ENCODE measurements around the gene MAPKAPK5.
A peak's percentile ranks its signal among the peaks of the same experiment; 100 is the strongest.
"Not testable (repeated sequence)": the region's sequence is repeated elsewhere in the genome, so short reads cannot be mapped to it uniquely, and the experiment has no call there.

The MAPKAPK5 gene

DNA sequence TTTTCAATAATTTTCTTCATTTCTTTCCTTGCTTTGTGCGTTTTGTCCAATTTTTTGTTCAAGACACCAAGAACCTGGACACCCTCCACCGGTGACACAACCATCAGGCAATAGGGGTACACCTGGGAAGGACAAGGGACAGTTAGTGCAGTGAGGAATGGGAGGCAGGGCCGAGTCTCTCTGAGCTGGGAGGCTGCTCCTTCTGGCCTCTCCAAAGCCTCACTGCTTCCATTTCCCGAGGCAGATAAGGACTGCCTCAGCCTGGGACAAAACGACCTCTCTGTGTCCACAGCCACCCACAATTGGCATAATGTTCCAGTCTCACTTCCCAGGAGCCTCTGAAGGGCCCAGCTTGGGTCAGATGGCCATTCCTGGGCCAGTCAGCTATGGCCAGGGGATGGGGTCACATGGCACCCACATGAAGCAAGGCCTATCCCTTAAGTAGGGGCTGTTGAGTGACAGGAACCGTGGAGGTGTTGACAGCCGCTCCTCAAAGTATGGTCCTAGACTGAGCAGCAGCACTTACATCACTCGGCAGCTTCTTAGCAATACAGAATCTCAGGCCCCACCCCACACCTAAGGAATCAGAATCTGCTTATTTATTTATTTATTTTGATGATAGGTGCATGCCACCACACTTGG, 13.6 kb upstream of the MAPKAPK5 start:
- no peak overlapping the region for H3K9ac ChIP-seq (ENCODE audit: low read depth, low read length)
- no peaks in the 10 kb centered on the region for H3K27me3 ChIP-seq (ENCODE audit: control insufficient read depth, insufficient read depth, low read length)
- no peak overlapping the region for H3K4me3 ChIP-seq (ENCODE audit: low read depth, low read length)
- no peaks in the 10 kb centered on the region; the same call in 1 of the 2 replicates for H3K4me1 ChIP-seq (ENCODE audit: control insufficient read depth, insufficient read depth, low read length)
- H3K36me3 ChIP-seq (ENCODE audit: control insufficient read depth, insufficient read depth, low read length) = no peaks in the 10 kb centered on the region
- H3K27ac ChIP-seq (ENCODE audit: low read depth, low read length) = no peak overlapping the region
- H3K9me3 ChIP-seq (ENCODE audit: control insufficient read depth, insufficient read depth, low read length) = no peaks in the 10 kb centered on the region

DNA sequence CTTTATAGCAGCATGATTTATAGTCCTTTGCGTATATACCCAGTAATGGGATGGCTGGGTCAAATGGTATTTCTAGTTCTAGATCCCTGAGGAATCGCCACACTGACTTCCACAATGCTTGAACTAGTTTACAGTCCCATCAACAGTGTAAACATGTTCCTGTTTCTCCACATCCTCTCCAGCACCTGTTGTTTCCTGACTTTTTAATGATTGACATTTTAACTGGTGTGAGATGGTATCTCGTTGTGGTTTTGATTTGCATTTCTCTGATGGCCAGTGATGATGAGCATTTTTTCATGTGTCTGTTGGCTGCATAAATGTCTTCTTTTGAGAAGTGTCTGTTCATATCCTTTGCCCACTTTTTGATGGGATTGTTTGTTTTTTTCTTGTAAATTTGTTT, 12.4 kb upstream of the MAPKAPK5 start:
- H3K9ac ChIP-seq (ENCODE audit: low read depth, low read length); H3K27me3 ChIP-seq (ENCODE audit: control insufficient read depth, insufficient read depth, low read length); H3K4me1 ChIP-seq (ENCODE audit: control insufficient read depth, insufficient read depth, low read length); H3K27ac ChIP-seq (ENCODE audit: low read depth, low read length); H3K4me3 ChIP-seq (ENCODE audit: low read depth, low read length); H3K9me3 ChIP-seq (ENCODE audit: control insufficient read depth, insufficient read depth, low read length); H3K36me3 ChIP-seq (ENCODE audit: control insufficient read depth, insufficient read depth, low read length): not testable (repeated sequence)

DNA sequence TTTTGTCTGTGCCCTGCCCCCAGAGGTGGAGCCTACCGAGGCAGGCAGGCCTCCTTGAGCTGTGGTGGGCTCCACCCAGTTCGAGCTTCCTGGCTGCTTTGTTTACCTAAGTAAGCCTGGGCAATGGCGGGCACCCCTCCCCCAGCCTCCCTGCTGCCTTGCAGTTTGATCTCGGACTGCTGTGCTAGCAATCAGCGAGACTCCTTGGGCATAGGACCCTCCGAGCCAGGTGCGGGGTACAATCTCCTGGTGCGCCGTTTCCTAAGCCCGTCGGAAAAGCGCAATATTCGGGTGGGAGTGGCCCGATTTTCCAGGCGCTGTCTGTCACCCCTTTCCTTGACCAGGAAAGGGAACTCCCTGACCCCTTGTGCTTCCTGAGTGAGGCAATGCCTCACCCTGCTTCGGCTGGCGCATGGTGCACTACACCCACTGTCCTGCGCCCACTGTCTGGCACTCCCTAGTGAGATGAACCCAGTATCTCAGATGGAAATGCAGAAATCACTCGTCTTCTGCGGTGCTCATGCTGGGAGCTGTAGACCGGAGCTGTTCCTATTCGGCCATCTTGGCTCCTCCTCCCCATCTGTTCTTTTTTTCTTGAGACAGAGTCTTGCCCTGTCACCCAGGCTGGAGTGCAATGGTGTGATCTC, 7.2 kb upstream of the MAPKAPK5 start:
- H3K36me3 ChIP-seq (ENCODE audit: control insufficient read depth, insufficient read depth, low read length); H3K4me3 ChIP-seq (ENCODE audit: low read depth, low read length); H3K27ac ChIP-seq (ENCODE audit: low read depth, low read length); H3K9me3 ChIP-seq (ENCODE audit: control insufficient read depth, insufficient read depth, low read length); H3K4me1 ChIP-seq (ENCODE audit: control insufficient read depth, insufficient read depth, low read length); H3K27me3 ChIP-seq (ENCODE audit: control insufficient read depth, insufficient read depth, low read length); H3K9ac ChIP-seq (ENCODE audit: low read depth, low read length): not testable (repeated sequence)

DNA sequence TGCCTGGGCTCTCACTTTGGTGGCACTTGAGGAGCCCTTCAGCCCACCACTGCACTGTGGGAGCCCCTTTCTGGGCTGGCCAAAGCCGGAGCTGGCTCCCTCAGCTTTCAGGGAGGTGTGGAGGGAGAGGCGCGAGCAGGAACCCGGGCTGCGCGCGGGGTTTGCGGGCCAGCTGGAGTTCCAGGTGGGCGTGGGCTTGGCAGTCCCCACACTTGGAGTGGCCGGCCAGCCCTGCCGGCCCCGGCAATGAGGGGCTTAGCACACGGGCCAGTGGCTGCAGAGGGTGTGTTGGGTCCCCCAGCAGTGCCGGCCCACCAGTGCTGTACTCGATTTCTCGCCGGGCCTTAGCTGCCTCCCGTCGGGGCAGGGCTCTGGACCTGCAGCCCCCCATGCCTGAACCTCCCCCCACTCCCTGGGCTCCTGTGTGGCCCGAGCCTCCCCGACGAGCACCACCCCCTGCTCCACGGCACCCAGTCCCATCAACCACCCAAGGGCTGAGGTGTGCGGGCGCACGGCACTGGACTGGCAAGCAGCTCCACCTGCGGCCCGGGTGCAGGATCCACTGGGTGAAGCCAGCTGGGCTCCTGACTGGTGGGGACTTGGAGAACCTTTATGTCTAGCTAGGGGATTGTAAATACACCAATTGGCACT, 6.4 kb upstream of the MAPKAPK5 start:
- peaks cover 13% of the 10 kb centered on the region for H3K36me3 ChIP-seq (ENCODE audit: control insufficient read depth, insufficient read depth, low read length)
- H3K27ac ChIP-seq (ENCODE audit: low read depth, low read length); H3K4me1 ChIP-seq (ENCODE audit: control insufficient read depth, insufficient read depth, low read length); H3K27me3 ChIP-seq (ENCODE audit: control insufficient read depth, insufficient read depth, low read length); H3K9me3 ChIP-seq (ENCODE audit: control insufficient read depth, insufficient read depth, low read length); H3K9ac ChIP-seq (ENCODE audit: low read depth, low read length); H3K4me3 ChIP-seq (ENCODE audit: low read depth, low read length): not testable (repeated sequence)

DNA sequence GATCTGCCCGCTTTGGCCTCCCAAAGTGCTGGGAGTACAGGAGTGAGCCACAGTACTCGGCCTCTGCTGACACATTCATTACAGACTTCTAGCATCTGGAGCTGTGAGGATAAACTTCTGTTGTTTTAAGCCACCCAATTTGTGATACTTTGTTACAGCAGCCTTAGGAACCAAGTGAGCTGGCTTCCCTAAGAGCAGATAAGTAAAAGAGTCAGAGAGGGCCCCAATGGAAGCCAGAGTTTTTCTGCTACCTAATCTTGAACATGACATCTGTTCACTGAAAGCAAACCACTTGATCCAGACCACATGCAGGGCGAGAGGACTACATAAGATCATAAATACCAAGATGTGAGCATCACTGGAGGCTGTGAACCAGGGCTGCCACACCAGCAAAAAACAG, 3.7 kb upstream of the MAPKAPK5 start:
- Histone ChIP-seq H3K27me3 (ENCODE audit: control insufficient read depth, insufficient read depth, low read length) (no peaks in the 10 kb centered on the region), H3K4me3 (ENCODE audit: low read depth, low read length) (no peak overlapping the region), H3K36me3 (ENCODE audit: control insufficient read depth, insufficient read depth, low read length) (peaks cover 13% of the 10 kb centered on the region), H3K9me3 (ENCODE audit: control insufficient read depth, insufficient read depth, low read length) (no peaks in the 10 kb centered on the region), H3K9ac (ENCODE audit: low read depth, low read length) (no peak overlapping the region), H3K27ac (ENCODE audit: low read depth, low read length) (no peak overlapping the region), H3K4me1 (ENCODE audit: control insufficient read depth, insufficient read depth, low read length) (peaks cover 7% of the 10 kb centered on the region)

DNA sequence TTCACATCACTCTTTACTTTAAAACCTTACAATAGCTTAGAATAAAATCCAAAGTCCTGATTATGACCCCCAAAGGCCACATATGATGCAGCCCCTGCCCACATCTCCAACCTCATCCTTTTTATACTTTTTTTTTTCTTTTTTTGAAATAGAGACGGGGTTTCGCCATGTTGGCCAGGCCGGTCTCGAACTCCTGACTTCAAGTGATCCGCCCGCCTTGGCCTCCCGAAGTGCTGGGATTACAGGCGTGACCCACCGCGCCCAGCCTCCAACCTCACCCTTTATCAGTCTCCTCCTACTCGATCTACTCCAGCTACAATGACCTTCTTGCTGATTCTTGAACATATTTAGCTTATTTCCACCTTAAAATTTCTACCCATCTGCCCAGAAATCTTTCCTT, 1.2 kb upstream of the MAPKAPK5 start:
- Histone ChIP-seq H3K27me3 (ENCODE audit: control insufficient read depth, insufficient read depth, low read length) (no peaks in the 10 kb centered on the region), H3K27ac (ENCODE audit: low read depth, low read length) (no peak overlapping the region), H3K9ac (ENCODE audit: low read depth, low read length) (peak overlapping the region; percentile 99), H3K9me3 (ENCODE audit: control insufficient read depth, insufficient read depth, low read length) (no peaks in the 10 kb centered on the region), H3K4me3 (ENCODE audit: low read depth, low read length) (peak overlapping the region; percentile 96), H3K36me3 (ENCODE audit: control insufficient read depth, insufficient read depth, low read length) (peaks cover 22% of the 10 kb centered on the region), H3K4me1 (ENCODE audit: control insufficient read depth, insufficient read depth, low read length) (peaks cover 9% of the 10 kb centered on the region)

DNA sequence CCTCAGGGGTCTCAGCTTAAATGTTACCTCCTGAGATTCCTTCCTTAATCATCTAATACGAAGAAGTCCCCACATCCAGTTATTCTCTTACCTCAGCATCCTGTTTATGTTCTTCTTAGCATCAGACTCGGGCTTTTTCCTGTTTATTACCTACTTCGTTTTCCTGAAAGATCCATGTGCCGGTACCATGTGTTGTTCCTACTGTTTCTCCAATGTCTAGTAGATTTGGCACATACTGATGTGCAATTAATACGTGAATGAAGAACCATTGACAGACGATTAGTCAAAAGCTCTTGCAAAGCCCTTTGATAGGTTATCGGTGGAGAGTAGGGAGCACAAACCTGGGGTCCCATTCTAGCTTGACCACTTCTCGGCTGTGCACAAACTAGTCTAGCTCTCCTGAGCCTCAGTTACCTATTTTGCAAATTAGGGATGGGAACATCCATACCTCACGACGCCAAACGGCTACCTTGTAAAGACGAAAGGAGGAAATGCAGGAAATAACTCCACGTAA, 735 bp upstream of the MAPKAPK5 start:
- H3K4me3 ChIP-seq (ENCODE audit: low read depth, low read length) = peak overlapping the region; percentile 96
- H3K9me3 ChIP-seq (ENCODE audit: control insufficient read depth, insufficient read depth, low read length) = no peaks in the 10 kb centered on the region
- peaks cover 26% of the 10 kb centered on the region for H3K36me3 ChIP-seq (ENCODE audit: control insufficient read depth, insufficient read depth, low read length)
- H3K27me3 ChIP-seq (ENCODE audit: control insufficient read depth, insufficient read depth, low read length) = no peaks in the 10 kb centered on the region
- H3K27ac ChIP-seq (ENCODE audit: low read depth, low read length) = peak overlapping the region; percentile 94
- H3K9ac ChIP-seq (ENCODE audit: low read depth, low read length) = peak overlapping the region; percentile 99
- H3K4me1 ChIP-seq (ENCODE audit: control insufficient read depth, insufficient read depth, low read length) = peaks cover 9% of the 10 kb centered on the region

DNA sequence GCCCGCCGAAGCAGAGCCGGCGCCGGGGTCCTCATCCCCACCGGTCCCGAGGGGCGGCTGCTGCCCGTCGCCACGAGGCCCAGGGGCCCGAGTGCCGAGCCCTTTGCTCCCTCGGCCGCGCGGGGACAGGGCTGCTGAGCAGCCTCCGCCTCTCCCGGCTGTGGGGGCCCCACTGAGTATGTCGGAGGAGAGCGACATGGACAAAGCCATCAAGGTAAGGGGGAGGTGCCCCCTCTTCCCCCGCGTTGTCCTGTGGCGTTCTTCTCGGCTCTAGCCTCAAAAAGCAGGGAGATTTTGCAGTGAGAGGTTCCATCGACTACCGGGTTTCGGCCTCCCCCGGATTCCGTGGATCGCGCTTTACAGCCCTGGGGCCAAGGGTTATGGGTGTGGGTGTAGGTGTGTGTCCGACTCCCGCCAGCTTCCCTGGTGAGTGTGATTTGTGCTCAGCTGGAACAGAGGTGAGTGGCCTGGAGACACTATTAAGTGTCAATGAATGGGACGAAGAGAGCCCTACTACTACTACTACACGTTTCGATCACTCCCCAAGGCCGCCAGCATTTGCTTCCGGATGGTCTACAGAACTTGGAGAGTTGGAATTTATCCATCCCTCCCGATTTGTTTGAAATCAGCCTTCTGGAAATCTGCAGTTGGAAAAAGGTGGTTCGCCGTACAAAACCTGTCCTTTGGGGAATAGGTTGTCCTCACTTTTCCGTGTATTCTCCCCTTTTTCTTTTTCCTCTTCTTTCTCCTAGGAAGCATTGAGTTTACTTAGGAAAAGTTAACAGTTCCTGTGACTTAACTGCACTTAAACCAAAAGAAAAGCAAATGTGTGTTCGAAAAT, 748 bp downstream of the MAPKAPK5 start:
- H3K9ac ChIP-seq (ENCODE audit: low read depth, low read length) = peak overlapping the region; percentile 99
- no peaks in the 10 kb centered on the region for H3K9me3 ChIP-seq (ENCODE audit: control insufficient read depth, insufficient read depth, low read length)
- H3K4me1 ChIP-seq (ENCODE audit: control insufficient read depth, insufficient read depth, low read length) = peaks cover 9% of the 10 kb centered on the region
- peaks cover 26% of the 10 kb centered on the region for H3K36me3 ChIP-seq (ENCODE audit: control insufficient read depth, insufficient read depth, low read length)
- no peaks in the 10 kb centered on the region for H3K27me3 ChIP-seq (ENCODE audit: control insufficient read depth, insufficient read depth, low read length)
- H3K27ac ChIP-seq (ENCODE audit: low read depth, low read length) = peak overlapping the region; percentile 94
- peak overlapping the region; percentile 96 for H3K4me3 ChIP-seq (ENCODE audit: low read depth, low read length)

DNA sequence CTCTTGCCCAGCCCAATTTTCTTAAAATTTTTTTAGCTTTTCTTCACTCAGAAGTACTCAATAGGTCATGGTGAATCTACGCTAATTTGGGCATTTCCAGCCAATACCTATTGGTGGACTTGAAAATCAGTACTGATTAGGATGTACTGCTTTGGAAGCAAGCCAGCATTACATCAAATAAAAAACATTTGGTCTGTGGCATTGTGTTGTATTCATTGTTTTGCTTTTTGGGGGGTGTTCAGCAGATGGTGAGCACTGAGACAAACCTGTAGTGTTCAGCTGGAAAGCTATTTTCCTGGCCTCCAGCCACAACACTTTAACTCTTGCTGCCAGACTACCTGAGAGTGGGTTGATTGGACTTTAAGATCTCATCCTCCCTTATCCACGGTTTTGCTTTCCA, 4.0 kb downstream of the MAPKAPK5 start:
- Histone ChIP-seq H3K9ac (ENCODE audit: low read depth, low read length) (no peak overlapping the region), H3K27ac (ENCODE audit: low read depth, low read length) (no peak overlapping the region), H3K27me3 (ENCODE audit: control insufficient read depth, insufficient read depth, low read length) (no peaks in the 10 kb centered on the region), H3K4me1 (ENCODE audit: control insufficient read depth, insufficient read depth, low read length) (peaks cover 4% of the 10 kb centered on the region; the same call in 1 of the 2 replicates), H3K4me3 (ENCODE audit: low read depth, low read length) (no peak overlapping the region), H3K9me3 (ENCODE audit: control insufficient read depth, insufficient read depth, low read length) (no peaks in the 10 kb centered on the region), H3K36me3 (ENCODE audit: control insufficient read depth, insufficient read depth, low read length) (peaks cover 18% of the 10 kb centered on the region; the same call in 1 of the 2 replicates)

DNA sequence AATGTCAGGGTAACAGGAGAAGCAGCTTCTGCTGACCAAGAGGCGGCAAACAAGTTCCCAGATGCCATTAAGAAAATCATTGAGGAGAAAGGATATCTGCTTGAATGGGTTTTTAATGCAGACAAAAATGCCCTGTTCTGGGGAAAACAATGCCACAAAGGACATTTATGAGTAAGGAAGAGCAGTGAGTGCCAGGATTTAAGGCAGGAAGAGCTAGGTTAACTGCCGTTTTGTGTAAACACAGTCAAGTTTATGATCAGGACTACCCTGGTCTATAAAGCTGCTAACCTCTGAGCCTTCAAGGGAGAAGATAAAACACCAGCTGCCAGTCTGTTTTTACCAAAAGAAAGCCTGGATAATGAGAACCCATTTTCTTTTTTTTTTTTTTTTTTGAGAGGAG, 8.5 kb downstream of the MAPKAPK5 start:
- Histone ChIP-seq H3K9ac (ENCODE audit: low read depth, low read length) (no peak overlapping the region), H3K27me3 (ENCODE audit: control insufficient read depth, insufficient read depth, low read length) (no peaks in the 10 kb centered on the region), H3K4me1 (ENCODE audit: control insufficient read depth, insufficient read depth, low read length) (no peaks in the 10 kb centered on the region), H3K27ac (ENCODE audit: low read depth, low read length) (no peak overlapping the region), H3K9me3 (ENCODE audit: control insufficient read depth, insufficient read depth, low read length) (no peaks in the 10 kb centered on the region), H3K4me3 (ENCODE audit: low read depth, low read length) (no peak overlapping the region), H3K36me3 (ENCODE audit: control insufficient read depth, insufficient read depth, low read length) (peaks cover 13% of the 10 kb centered on the region; the same call in 1 of the 2 replicates)
